Liver (tissue), 9 donors: ENCODE results near the gene ZBTB4. TPM values are rescaled to one million over a fixed set of nuclear protein-coding genes. Genes with fewer than 3 reads are reported as not detected.
"Not testable (repeated sequence)": the region's sequence is repeated elsewhere in the genome, so short reads cannot be mapped to it uniquely, and the experiment has no call there.

Experiments used
- DNase-seq: peaks from one replicate; pipeline ENCODE4 v3.0.0-alpha.2; 2017; ENCODE audit warnings: low spot score
- H3K27ac ChIP-seq, 2 donors: one replicate each; pipeline ENCODE4 v1.7.0; 2013; ENCODE audit warnings: inconsistent platforms in 2 of 2, low read length in 2 of 2, control low read depth in 1 of 2, low read depth in 1 of 2, mild to moderate bottlenecking in 1 of 2
- H3K27me3 ChIP-seq, 4 donors: one replicate each; pipeline versions ENCODE4 v1.6.1 to v1.7.0; 2013; ENCODE audit warnings: low read length in 3 of 4, inconsistent platforms in 1 of 4, mild to moderate bottlenecking in 1 of 4, moderate library complexity in 1 of 4; ENCODE audit not compliant: control insufficient read depth in 4 of 4, insufficient read depth in 4 of 4
- H3K36me3 ChIP-seq, 4 donors: one replicate each; pipeline versions ENCODE4 v1.6.1 to v1.7.0; 2013; ENCODE audit warnings: low read length in 3 of 4, mild to moderate bottlenecking in 3 of 4, low read depth in 1 of 4, moderate library complexity in 1 of 4; ENCODE audit not compliant: control insufficient read depth in 4 of 4, insufficient read depth in 3 of 4
- H3K4me1 ChIP-seq, 4 donors: one replicate each; pipeline versions ENCODE4 v1.6.1 to v1.7.0; 2013; ENCODE audit warnings: low read length in 3 of 4, mild to moderate bottlenecking in 3 of 4, moderate library complexity in 1 of 4; ENCODE audit not compliant: control insufficient read depth in 4 of 4, insufficient read depth in 4 of 4
- H3K4me3 ChIP-seq, 3 donors: one replicate each; pipeline versions ENCODE4 v1.6.1 to v1.7.0; 2013; ENCODE audit warnings: low read length in 3 of 3, control low read depth in 1 of 3, low read depth in 1 of 3, mild to moderate bottlenecking in 1 of 3
- H3K9ac ChIP-seq, 2 donors: one replicate each; pipeline ENCODE4 v1.7.0; 2013; ENCODE audit warnings: low read length in 2 of 2, mild to moderate bottlenecking in 2 of 2, moderate library complexity in 2 of 2, control low read depth in 1 of 2, low read depth in 1 of 2
- H3K9me3 ChIP-seq, 4 donors: one replicate each; pipeline versions ENCODE4 v1.6.1 to v1.7.0; 2013; ENCODE audit warnings: low read length in 3 of 4; ENCODE audit not compliant: control insufficient read depth in 4 of 4
- ATF3 ChIP-seq: IDR thresholded peaks from 2 replicates; pipeline ENCODE4 v1.6.1; 2016; ENCODE audit warnings: antibody characterized with exemption
- CTCF ChIP-seq: fragments of 150-350 bp; IDR thresholded peaks from 2 replicates; pipeline ENCODE4 v1.5.1; 2017; ENCODE audit warnings: improper control_type of control experiment, low read depth, low read length; ENCODE audit not compliant: missing input control
- FOXA1 ChIP-seq: IDR thresholded peaks from 2 replicates; pipeline ENCODE4 v1.6.1; 2016; ENCODE audit warnings: antibody characterized with exemption
- FOXA2 ChIP-seq: IDR thresholded peaks from 2 replicates; pipeline ENCODE4 v1.6.1; 2016; ENCODE audit warnings: antibody characterized with exemption
- GABPA ChIP-seq, 2 donors: IDR thresholded peaks in 1 of 2; conservative IDR thresholded peaks in 1 of 2; 2 replicates each; pipeline ENCODE4 v1.6.1; 2016; ENCODE audit warnings: antibody characterized with exemption in 2 of 2, mild to moderate bottlenecking in 1 of 2, moderate library complexity in 1 of 2
- HNF4A ChIP-seq, 2 donors: conservative IDR thresholded peaks; 2 replicates each; pipeline ENCODE4 v1.6.1; 2016; ENCODE audit warnings: antibody characterized with exemption in 2 of 2, mild to moderate bottlenecking in 2 of 2
- HNF4G ChIP-seq: IDR thresholded peaks from 2 replicates; pipeline ENCODE4 v1.6.1; 2016; ENCODE audit warnings: antibody characterized with exemption
- JUND ChIP-seq, 2 donors: IDR thresholded peaks; 2 replicates each; pipeline ENCODE4 v1.6.1; 2016; ENCODE audit warnings: antibody characterized with exemption in 2 of 2
- MAX ChIP-seq: IDR thresholded peaks from 2 replicates; pipeline ENCODE4 v1.6.1; 2016; ENCODE audit warnings: antibody characterized with exemption
- NR2F2 ChIP-seq: IDR thresholded peaks from 2 replicates; pipeline ENCODE4 v1.6.1; 2016; ENCODE audit warnings: antibody characterized with exemption
- RAD21 ChIP-seq, 2 donors: IDR thresholded peaks; 2 replicates each; pipeline ENCODE4 v1.6.1; 2016; ENCODE audit warnings: antibody characterized with exemption in 2 of 2, mild to moderate bottlenecking in 2 of 2
- REST ChIP-seq: IDR thresholded peaks from 2 replicates; pipeline ENCODE4 v1.6.1; 2016; ENCODE audit warnings: antibody characterized with exemption, mild to moderate bottlenecking
- RXRA ChIP-seq, 2 donors: IDR thresholded peaks; 2 replicates each; pipeline ENCODE4 v1.6.1; 2017 to 2018; ENCODE audit warnings: antibody characterized with exemption in 2 of 2, mild to moderate bottlenecking in 1 of 2
- SP1 ChIP-seq: IDR thresholded peaks from 2 replicates; pipeline ENCODE4 v1.6.1; 2018; ENCODE audit warnings: antibody characterized with exemption, mild to moderate bottlenecking
- TAF1 ChIP-seq: conservative IDR thresholded peaks from 2 replicates; pipeline ENCODE4 v1.6.1; 2016; ENCODE audit warnings: antibody characterized with exemption, mild to moderate bottlenecking
- WGBS: extraction: QIAGEN DNeasy Blood & Tissue Kit; methylation state at CpG from one replicate; pipeline ENCODE4 v1.1.7; 2013; 5-methylcytosine and 5-hydroxymethylcytosine counted together
- polyA plus RNA-seq, 2 donors: library from polyadenylated mRNA; stranded (reverse) in 1 of 2; unstranded in 1 of 2; fragments of 200-250 nt in 1 of 2; fragments of >200 nt in 1 of 2; fragmentation: Nextera tagmentation in 1 of 2; extraction: Ambion mirVana in 1 of 2; gene quantifications; one replicate each; pipeline versions ENCODE4 v1.2.1 to v1.2.3, GENCODE V29; 2013 to 2015
- total RNA-seq, 2 donors: library from RNA; depleted of rRNA; stranded (reverse); fragments of >200 nt; gene quantifications; one replicate each; pipeline ENCODE4 v1.2.3, GENCODE V29; 2014
- donor health status: healthy.
- donor health status: healthy.
- donor health status: healthy.
- donor health status: healthy.
- donor health status: healthy.

The ZBTB4 gene
- total and polyA plus RNA-seq, 4 donors: 1.5 to 6.0 (median 5.1) TPM

- H3K27ac ChIP-seq, H3K4me3 ChIP-seq, H3K36me3 ChIP-seq, DNase-seq, H3K27me3 ChIP-seq, H3K9ac ChIP-seq, H3K9me3 ChIP-seq: not testable (repeated sequence)
- peak; percentile 70 to 73 for TF ChIP-seq HNF4A (conservative IDR thresholded peaks at IDR 0.05)
- peak in 1 of 2 donors; percentile 27 for TF ChIP-seq JUND (IDR thresholded peaks at IDR 0.05)
- TF ChIP-seq RXRA (IDR thresholded peaks at IDR 0.05): peak in 1 of 2 donors; percentile 13
- WGBS: 63% methylated on average over 8 of the region's 8 CpGs
- peaks cover 9 to 35% (median 22%) of the 10 kb centered on the region in 4 donors for H3K4me1 ChIP-seq
Observed at GRCh38 chr17:7470457-7470973, 8.9 kb downstream of the ZBTB4 start.

GRCh38 chr17:7469843-7470242 is 9.6 kb downstream of the ZBTB4 start:
- DNase-seq, H3K4me3 ChIP-seq, H3K9me3 ChIP-seq, H3K27ac ChIP-seq, H3K36me3 ChIP-seq, H3K9ac ChIP-seq, H3K27me3 ChIP-seq: not testable (repeated sequence)
- WGBS: 86% methylated on average over 12 of the region's 12 CpGs
- H3K4me1 ChIP-seq: peaks cover 4 to 28% (median 18%) of the 10 kb centered on the region in 4 donors

GRCh38 chr17:7468804-7469389 is 10.5 kb downstream of the ZBTB4 start:
- H3K4me1 ChIP-seq: peaks cover 0 to 20% (median 12%) of the 10 kb centered on the region in 4 donors
- no peaks in the 10 kb centered on the region for H3K9me3 ChIP-seq
- H3K4me3 ChIP-seq: no peak overlapping the region
- H3K9ac ChIP-seq: no peak overlapping the region
- 78% methylated on average over 12 of the region's 12 CpGs for WGBS
- peaks cover 0 to 2% (median 0%) of the 10 kb centered on the region in 4 donors for H3K36me3 ChIP-seq
- TF ChIP-seq HNF4G: no peak
- no peak for TF ChIP-seq JUND (IDR thresholded peaks at IDR 0.05)
- TF ChIP-seq ATF3: no peak
- TF ChIP-seq RXRA (IDR thresholded peaks at IDR 0.05): no peak
- TF ChIP-seq GABPA (IDR thresholded peaks at IDR 0.05 in 1 of 2, conservative IDR thresholded peaks at IDR 0.05 in 1 of 2): no peak
- TF ChIP-seq TAF1: no peak
- no peak for TF ChIP-seq FOXA1
- no peak for TF ChIP-seq HNF4A (conservative IDR thresholded peaks at IDR 0.05)
- TF ChIP-seq RAD21 (IDR thresholded peaks at IDR 0.05): no peak
- TF ChIP-seq NR2F2: no peak
- no peak overlapping the region for H3K27ac ChIP-seq
- DNase-seq: no peak
- no peaks in the 10 kb centered on the region for H3K27me3 ChIP-seq

GRCh38 chr17:7468290-7468689 is 11.1 kb downstream of the ZBTB4 start:
- H3K9ac ChIP-seq: no peak overlapping the region
- H3K36me3 ChIP-seq: peaks cover 0 to 7% (median 1%) of the 10 kb centered on the region in 4 donors
- H3K9me3 ChIP-seq: no peaks in the 10 kb centered on the region
- H3K27ac ChIP-seq: no peak overlapping the region
- 96% methylated on average over 11 of the region's 11 CpGs for WGBS
- H3K27me3 ChIP-seq: no peaks in the 10 kb centered on the region
- no peak overlapping the region for H3K4me3 ChIP-seq
- no peak for DNase-seq
- peaks cover 0 to 20% (median 12%) of the 10 kb centered on the region in 4 donors for H3K4me1 ChIP-seq
- TF ChIP-seq HNF4G: no peak
- TF ChIP-seq MAX: no peak
- no peak for TF ChIP-seq CTCF
- TF ChIP-seq NR2F2: no peak
- TF ChIP-seq RAD21 (IDR thresholded peaks at IDR 0.05): no peak
- TF ChIP-seq TAF1: no peak
- no peak for TF ChIP-seq REST
- no peak for TF ChIP-seq GABPA (IDR thresholded peaks at IDR 0.05 in 1 of 2, conservative IDR thresholded peaks at IDR 0.05 in 1 of 2)
- no peak for TF ChIP-seq SP1
- TF ChIP-seq JUND (IDR thresholded peaks at IDR 0.05): no peak
- TF ChIP-seq FOXA2: no peak
